ENCODE results near the gene AK8. TPM values are rescaled to one million over a fixed set of nuclear protein-coding genes. Genes with fewer than 3 reads are reported as not detected.
"Not testable (repeated sequence)": the region's sequence is repeated elsewhere in the genome, so short reads cannot be mapped to it uniquely, and the experiment has no call there.

Gene AK8
- polyA plus RNA-seq, 1 donor = 0.37 TPM

DNA sequence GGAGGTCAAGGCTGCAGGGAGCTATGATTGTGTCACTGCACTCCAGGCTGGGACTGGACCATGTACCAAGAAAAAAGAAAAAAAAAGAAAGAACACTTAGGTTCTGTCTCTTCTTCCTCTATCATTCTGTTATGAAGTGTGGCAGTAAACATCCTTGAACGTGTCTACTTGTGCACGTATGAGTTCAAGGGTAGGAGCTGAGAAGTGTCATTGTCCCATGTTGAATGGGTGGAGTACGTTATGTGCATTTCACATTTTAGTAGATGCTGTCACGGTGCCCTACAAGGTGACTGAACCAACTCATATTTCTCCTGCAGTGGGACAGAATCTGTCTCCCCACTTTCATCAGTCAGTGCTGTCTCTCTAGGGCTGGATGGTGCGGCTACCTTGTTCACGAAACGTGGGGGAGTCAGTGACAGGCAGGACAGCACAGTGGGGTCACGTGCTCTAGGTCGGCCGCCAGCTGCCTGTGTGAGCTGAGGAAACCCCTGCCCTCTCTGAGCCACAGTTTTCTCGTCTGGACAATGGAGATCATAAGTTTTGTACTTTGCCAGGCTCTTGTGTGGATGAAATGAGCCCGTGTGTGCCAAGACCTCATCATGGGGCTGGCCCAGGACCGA, 160.6 kb downstream of the AK8 start:
- DNase-seq (ENCODE audit: low read depth) = no peak

DNA sequence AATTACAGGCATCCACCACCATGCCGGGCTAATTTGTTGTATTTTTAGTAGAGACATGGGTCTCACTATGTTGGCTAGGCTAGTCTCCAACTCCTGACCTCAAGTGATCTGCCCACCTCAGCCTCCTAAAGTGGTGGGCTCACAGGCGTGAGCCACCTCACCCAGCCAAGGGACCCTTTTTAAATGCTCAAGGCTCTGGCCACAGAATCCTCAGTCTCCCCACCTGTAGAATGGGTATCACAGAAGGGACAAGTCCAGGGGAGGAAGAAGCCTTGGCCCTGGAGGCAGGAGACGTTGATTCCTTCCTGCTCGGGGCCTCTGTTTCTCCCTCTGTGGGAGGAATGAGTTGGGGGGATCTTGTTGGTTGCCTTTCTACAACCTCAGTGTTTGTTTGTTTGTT, 162.1 kb downstream of the AK8 start:
- DNase-seq (ENCODE audit: low read depth) = no peak

- no peak for DNase-seq (ENCODE audit: low read depth)
Measured at GRCh38 chr9:132712753-132713152, 165.3 kb downstream of the AK8 start.

DNA sequence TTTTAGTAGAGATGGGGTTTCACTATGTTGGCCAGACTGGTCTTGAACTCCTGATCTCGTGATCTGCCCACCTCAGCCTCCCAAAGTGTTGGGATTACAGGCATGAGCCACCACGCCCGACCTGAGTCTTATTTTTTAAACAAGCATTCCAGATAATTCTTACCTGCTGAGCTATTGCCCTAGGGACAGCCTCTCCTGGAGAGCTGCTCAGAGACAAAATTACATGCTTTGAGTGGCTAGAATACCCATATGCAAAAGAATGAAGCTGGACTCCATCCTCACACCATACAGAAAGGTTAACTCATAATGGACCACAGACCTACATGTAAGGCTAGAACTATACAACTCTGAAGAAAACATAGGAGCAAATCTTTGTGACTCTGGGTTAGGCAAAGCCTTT, 166.2 kb downstream of the AK8 start:
- no peak for DNase-seq (ENCODE audit: low read depth)

- not testable (repeated sequence) for DNase-seq (ENCODE audit: low read depth)
Measured at GRCh38 chr9:132711152-132711551, 166.9 kb downstream of the AK8 start.

GRCh38 chr9:132710333-132710732, 167.8 kb downstream of the AK8 start:
- no peak for DNase-seq (ENCODE audit: low read depth)

DNA sequence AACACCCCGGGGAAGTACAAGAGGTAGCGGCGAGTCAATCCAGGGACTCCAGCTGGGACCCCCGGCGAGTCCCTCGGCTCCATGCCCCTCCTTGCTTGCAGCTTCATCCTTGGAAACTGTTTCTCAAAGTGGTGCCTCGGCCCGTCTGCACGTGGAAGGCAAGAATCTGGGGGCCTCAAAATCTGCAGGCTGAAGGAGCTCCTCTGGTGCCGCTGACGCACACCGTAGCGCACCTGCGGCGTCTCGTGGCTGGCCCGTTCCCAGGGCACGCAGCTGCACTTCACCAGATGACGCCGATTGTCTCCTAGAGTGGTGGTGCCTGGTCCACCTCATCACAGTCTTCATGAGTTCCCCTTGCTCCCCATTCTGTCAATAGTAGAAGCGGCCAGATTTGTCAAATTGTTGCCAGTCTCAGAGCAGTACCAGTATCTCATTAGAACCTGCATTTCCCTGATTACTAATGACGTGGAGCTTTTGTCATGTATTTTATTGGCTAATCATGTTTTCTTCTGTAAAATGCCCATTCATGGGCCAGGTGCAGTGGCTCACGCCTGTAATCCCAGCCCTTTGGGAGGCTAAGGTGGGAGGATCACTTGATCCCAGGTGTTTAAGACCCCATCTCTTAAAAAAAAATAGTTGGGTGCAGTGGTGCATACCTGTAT, 169.2 kb downstream of the AK8 start:
- no peak for DNase-seq (ENCODE audit: low read depth)

DNA sequence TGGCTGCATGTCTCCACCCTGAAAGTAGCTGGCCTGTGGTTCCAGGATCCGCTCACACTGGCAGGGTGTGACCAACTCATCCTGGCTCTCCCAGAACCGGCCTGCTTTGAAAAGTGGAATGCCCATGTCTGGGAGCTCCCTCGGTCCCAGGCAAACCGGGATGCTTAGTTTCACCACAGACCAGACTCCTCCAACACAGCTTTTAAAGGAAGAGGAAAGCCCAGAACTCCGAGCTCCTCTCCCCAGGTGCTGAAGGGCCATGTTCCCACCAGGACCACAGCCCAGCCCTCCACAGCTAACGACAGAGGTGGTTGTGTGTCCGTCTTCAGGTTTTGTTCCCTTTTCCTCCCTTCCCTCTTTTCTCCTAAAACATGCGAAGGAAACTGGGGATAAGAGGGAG, 169.8 kb downstream of the AK8 start:
- DNase-seq (ENCODE audit: low read depth) = no peak

GRCh38 chr9:132703336-132703735, 174.7 kb downstream of the AK8 start:
- DNase-seq (ENCODE audit: low read depth) = no peak

DNA sequence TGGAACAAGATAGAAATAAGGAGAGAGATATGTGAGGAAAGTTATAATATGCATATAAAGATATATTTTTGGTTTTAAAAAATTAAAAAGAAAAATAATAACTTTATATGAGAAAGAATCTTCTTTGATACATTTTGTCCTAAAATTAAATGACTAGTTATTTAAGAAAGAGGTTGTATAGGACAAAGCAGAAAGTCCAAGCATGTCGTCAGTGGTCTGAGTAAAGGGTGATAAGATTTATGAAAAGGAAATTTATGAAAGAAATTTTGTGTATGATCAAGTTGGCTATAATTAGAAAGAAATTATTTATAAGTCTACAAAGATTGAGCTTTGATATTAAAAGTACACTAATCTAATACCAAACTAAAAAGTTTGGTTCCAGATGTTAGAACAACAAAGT, 175.8 kb downstream of the AK8 start:
- DNase-seq (ENCODE audit: low read depth) = no peak

DNA sequence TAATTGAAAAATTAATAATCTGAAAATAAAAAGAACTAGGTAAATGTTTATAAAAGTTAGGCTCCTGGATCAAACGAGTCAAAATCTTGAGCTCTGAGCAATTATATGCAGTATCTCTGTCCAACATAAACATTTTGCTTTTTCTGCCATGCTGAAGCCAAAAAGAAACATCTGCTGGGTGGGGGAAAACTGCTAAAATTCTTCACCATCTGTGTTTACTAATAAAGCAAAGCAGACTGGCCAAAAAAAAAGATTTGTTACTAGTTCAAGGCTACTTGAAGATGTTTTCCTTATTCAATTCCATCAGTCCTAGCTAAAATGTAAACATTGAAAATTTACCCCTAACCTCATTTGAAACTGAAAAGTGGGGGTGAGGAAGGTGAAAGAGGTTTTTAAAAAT, 178.1 kb downstream of the AK8 start:
- no peak for DNase-seq (ENCODE audit: low read depth)

- no peak for DNase-seq (ENCODE audit: low read depth)
Measured at GRCh38 chr9:132698989-132699388, 179.1 kb downstream of the AK8 start.

- DNase-seq (ENCODE audit: low read depth) = no peak
Measured at GRCh38 chr9:132697230-132697629, 180.9 kb downstream of the AK8 start.

GRCh38 chr9:132694144-132694543, 183.9 kb downstream of the AK8 start:
- no peak for DNase-seq (ENCODE audit: low read depth)

DNA sequence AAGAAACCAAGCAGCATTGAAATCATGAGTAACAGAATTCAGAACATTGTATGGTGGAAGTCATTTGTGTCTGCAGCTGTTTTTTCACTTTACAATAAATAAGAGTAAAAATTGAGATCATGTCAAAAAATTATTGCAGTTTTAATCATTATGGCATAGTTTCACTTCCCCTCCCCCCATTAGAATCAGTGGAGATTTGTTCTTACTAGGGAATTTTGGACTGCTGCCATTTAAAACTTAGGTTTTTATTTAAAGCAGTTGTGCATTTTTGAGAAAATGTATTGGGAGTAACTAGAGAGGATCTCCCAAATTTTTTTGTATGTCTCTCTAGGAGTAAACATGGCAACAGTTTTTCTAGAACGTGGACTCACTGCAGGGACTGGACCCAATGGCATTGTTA, 187.4 kb downstream of the AK8 start:
- no peak for DNase-seq (ENCODE audit: low read depth)

DNA sequence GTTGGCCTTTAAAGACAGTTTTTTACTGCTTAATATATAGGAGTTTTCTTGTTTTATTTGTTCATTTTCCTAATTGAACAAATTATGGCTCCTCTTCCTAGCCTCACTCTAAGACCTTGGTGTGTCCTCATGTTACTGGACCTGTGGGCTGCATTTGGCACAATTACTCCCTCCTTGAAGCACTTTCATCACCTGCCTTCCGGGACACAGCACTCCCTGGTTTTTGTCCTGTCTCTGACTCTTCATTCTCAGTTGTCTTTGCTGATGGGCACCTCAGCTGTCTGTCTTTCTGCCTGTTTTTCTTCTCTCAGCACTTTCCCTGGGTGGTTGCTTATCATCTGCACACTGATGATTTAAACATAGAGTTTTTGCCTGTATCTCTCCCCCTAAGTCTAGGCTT, 194.2 kb downstream of the AK8 start:
- DNase-seq (ENCODE audit: low read depth) = no peak

GRCh38 chr9:132681561-132681960, 196.5 kb downstream of the AK8 start:
- DNase-seq (ENCODE audit: low read depth) = no peak

DNA sequence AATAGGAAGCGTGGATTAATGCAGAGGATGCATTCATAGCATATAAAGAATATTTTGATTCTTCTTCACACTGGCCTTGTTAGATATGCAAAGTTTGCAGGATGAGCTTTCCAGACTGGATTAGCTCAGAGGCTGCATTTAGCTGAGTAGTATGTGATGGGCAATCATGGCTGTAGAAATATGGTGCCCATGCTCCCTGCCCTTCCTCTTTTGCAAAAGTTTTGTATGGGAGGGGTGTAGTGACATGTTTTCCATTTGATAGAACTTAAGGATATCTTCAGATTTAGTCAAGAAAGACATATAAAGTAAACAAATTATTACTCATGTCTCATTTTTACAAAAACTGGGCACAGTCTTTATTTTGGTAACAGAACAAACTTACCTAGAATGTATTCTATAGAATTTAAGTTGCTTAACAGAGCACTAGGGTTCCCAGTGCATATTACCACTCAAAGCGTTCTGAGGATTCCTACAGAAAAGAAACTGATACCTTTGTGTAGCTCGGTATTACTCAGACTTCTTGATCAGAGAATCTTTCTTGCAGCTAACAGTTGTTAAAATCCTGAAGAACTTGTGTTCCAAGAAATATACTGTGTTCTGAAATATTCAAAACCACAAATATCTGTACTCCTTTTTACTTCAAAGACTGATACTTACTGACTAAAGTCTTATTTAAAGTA, 198.0 kb downstream of the AK8 start:
- no peak for DNase-seq (ENCODE audit: low read depth)

GRCh38 chr9:132677976-132678375, 200.1 kb downstream of the AK8 start:
- DNase-seq (ENCODE audit: low read depth) = no peak

Data from forelimb muscle (tissue), 1 donor.